Measurements from ENCODE around the gene CT47C1. TPM values are rescaled to one million over a fixed set of nuclear protein-coding genes. Genes with fewer than 3 reads are reported as not detected.

The CT47C1 gene
- total RNA-seq, 4 donors from 2014 or later = not detected

GRCh38 chrX:119082278-119082677 lies 9.5 kb downstream of the CT47C1 start:
- intact Hi-C loops (cut with DNase I) = no loop called here
- TF ChIP-seq POLR2AphosphoS5 (IDR thresholded peaks at IDR 0.05) (no peak), POLR2A (IDR thresholded peaks at IDR 0.05; ENCODE audit: low read depth) (no peak), EP300 (IDR thresholded peaks at IDR 0.05) (no peak), CTCF (IDR thresholded peaks at IDR 0.05) (no peak)
- Histone ChIP-seq H3K9me3 (no peaks in the 10 kb centered on the region), H3K4me1 (peaks cover 0 to 10% (median 1%) of the 10 kb centered on the region in 4 donors), H3K4me3 (no peak overlapping the region), H3K27ac (replicated peaks in 1 of 4) (no peak overlapping the region), H3K36me3 (no peaks in the 10 kb centered on the region), H3K27me3 (no peaks in the 10 kb centered on the region)
- DNase-seq (ENCODE audit: extremely low spot score) = no peak
- WGBS = 60% methylated on average over 1 of the region's 1 CpG

- DNase-seq (ENCODE audit: extremely low spot score) = no peak
- Histone ChIP-seq H3K4me1 (peaks cover 0 to 10% (median 1%) of the 10 kb centered on the region in 4 donors), H3K4me3 (no peak overlapping the region), H3K27ac (replicated peaks in 1 of 4) (no peak overlapping the region), H3K9me3 (no peaks in the 10 kb centered on the region), H3K27me3 (no peaks in the 10 kb centered on the region), H3K36me3 (no peaks in the 10 kb centered on the region)
- TF ChIP-seq POLR2A (IDR thresholded peaks at IDR 0.05; ENCODE audit: low read depth) (no peak), CTCF (IDR thresholded peaks at IDR 0.05) (no peak), EP300 (IDR thresholded peaks at IDR 0.05) (no peak), POLR2AphosphoS5 (IDR thresholded peaks at IDR 0.05) (no peak)
- 56% methylated on average over 3 of the region's 3 CpGs for WGBS
- intact Hi-C loops (cut with DNase I) = no loop called here
Observed at GRCh38 chrX:119084766-119085165, 12.0 kb downstream of the CT47C1 start.

DNA sequence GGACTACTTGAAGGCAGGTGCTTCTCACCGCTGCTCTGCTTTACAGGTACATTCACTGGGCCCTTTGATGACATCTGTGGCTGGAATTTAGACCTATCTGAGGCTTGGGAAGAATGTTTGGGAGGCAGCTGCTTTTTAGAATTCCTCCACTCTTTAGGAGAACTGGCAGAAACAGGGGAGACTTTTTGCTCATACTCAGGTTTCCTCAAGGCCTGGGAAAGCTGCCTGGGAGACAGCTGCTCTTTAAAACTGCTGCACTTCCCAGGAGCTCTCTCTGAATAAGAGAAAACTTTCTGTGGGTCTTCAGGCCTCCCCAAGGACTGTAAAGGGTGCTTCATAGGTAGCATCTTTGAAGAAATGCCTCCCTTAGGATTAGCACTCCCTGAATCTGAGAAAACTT lies 14.3 kb downstream of the CT47C1 start:
- Histone ChIP-seq H3K9me3 (no peaks in the 10 kb centered on the region), H3K27me3 (no peaks in the 10 kb centered on the region), H3K27ac (replicated peaks in 1 of 4) (no peak overlapping the region), H3K4me3 (no peak overlapping the region), H3K36me3 (no peaks in the 10 kb centered on the region), H3K4me1 (peaks cover 0 to 9% (median 1%) of the 10 kb centered on the region in 4 donors)
- no peak for TF ChIP-seq CTCF (IDR thresholded peaks at IDR 0.05)
- no peak for TF ChIP-seq POLR2A (IDR thresholded peaks at IDR 0.05; ENCODE audit: low read depth)
- TF ChIP-seq EP300 (IDR thresholded peaks at IDR 0.05) = no peak
- no peak for TF ChIP-seq POLR2AphosphoS5 (IDR thresholded peaks at IDR 0.05)
- intact Hi-C loops (cut with DNase I) = no loop called here
- WGBS = 70% methylated on average over 1 of the region's 1 CpG
- no peak for DNase-seq (ENCODE audit: extremely low spot score)

DNA sequence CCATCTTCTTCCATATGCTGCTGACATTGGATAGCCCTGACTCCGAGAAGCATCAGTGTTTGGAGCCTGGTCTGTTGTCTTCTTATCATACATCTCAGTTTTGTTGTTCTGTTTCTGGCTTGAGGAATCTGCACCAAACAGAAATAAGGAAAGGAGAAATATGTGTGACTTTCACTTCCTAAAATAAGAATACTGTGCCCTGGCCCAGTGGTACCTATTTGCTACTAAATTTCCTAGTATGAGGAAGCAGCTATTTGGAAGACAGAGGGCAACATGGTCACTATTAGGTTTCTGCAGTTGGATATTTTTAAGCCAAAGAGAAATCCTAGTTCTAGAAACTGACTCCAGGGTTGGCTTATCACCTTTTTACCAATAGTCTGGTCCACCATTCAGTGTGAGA lies 16.8 kb downstream of the CT47C1 start:
- TF ChIP-seq POLR2AphosphoS5 (IDR thresholded peaks at IDR 0.05) = no peak
- no peak for TF ChIP-seq EP300 (IDR thresholded peaks at IDR 0.05)
- no peak for TF ChIP-seq POLR2A (IDR thresholded peaks at IDR 0.05; ENCODE audit: low read depth)
- WGBS = 84% methylated on average over 1 of the region's 1 CpG
- no peak overlapping the region for H3K4me3 ChIP-seq
- no peaks in the 10 kb centered on the region for H3K9me3 ChIP-seq
- no peaks in the 10 kb centered on the region for H3K4me1 ChIP-seq
- intact Hi-C loops (cut with DNase I) = no loop called here
- DNase-seq (ENCODE audit: extremely low spot score) = no peak
- H3K27me3 ChIP-seq = no peaks in the 10 kb centered on the region
- H3K27ac ChIP-seq (replicated peaks in 1 of 4) = no peak overlapping the region
- H3K36me3 ChIP-seq = no peaks in the 10 kb centered on the region

- Histone ChIP-seq H3K36me3 (no peaks in the 10 kb centered on the region), H3K27ac (replicated peaks in 1 of 4) (no peak overlapping the region), H3K27me3 (no peaks in the 10 kb centered on the region), H3K4me3 (no peak overlapping the region), H3K9me3 (no peaks in the 10 kb centered on the region), H3K4me1 (no peaks in the 10 kb centered on the region)
- intact Hi-C loops (cut with DNase I) = no loop called here
- no peak for TF ChIP-seq POLR2A (IDR thresholded peaks at IDR 0.05; ENCODE audit: low read depth)
- no peak for TF ChIP-seq POLR2AphosphoS5 (IDR thresholded peaks at IDR 0.05)
- TF ChIP-seq EP300 (IDR thresholded peaks at IDR 0.05) = no peak
- TF ChIP-seq CTCF (IDR thresholded peaks at IDR 0.05) = no peak
- WGBS = 82% methylated on average over 1 of the region's 1 CpG
- DNase-seq (ENCODE audit: extremely low spot score) = no peak
Observed at GRCh38 chrX:119090627-119091026, 17.8 kb downstream of the CT47C1 start.
